HepG2 (cell line): ENCODE data around the gene FAIM2. TPM values are rescaled to one million over a fixed set of nuclear protein-coding genes. Genes with fewer than 3 reads are reported as not detected.
A peak's percentile ranks its signal among the peaks of the same experiment; 100 is the strongest.

Experiments used
- ATAC-seq: fragments of 200-7000 bp; cut with Tn5 transposase; 3 replicates; pipeline ENCODE4 v1.9.1; 2020; ENCODE audit warnings: mild to moderate bottlenecking, moderate library complexity
- Bru-seq: library from RNA; stranded (reverse); fragments of 400-500 nt; gene quantifications from one replicate; lab custom pipeline; 2021; lab: Mats Ljungman, UMichigan
- BruChase-seq, 2 experiments: library from RNA; stranded (reverse); fragments of 400-500 nt; gene quantifications; one replicate each; lab custom pipeline; 2021; lab: Mats Ljungman, UMichigan
- BruUV-seq: library from RNA; stranded (reverse); fragments of 400-500 nt; replicated peaks from 2 replicates; lab custom pipeline; 2021; lab: Mats Ljungman, UMichigan
- CTCF ChIA-PET: fragments of 300-600 bp; formaldehyde crosslinking; extraction: SDS; loops from one replicate; lab custom pipeline; 2021; ENCODE audit warnings: low total read pairs, inconsistent platforms, low intra/inter-chr PET ratio; lab: Yijun Ruan, JAX
- POLR2A ChIA-PET: fragments of 350-600 bp; sonication (Branson Sonifier 250); formaldehyde crosslinking; loops from one replicate; lab custom pipeline; 2020; ENCODE audit warnings: antibody characterized with exemption, inconsistent platforms; lab: Yijun Ruan, JAX
- DNase-seq: peaks from one replicate; pipeline ENCODE4 v3.0.0-alpha.2; 2015; ENCODE audit warnings: low spot score
- FAIRE-seq: peaks from 3 replicates; lab custom pipeline; 2011; peaks lifted over from hg19 to GRCh38; lab: Jason Lieb, UNC
- H2AFZ ChIP-seq: one replicate; pipeline ENCODE4 v1.6.1; 2011; ENCODE audit warnings: low read length, inconsistent platforms
- H3K27ac ChIP-seq: fragments of 300-600 bp; 3 replicates; pipeline ENCODE4 v1.8.0; 2011; ENCODE audit warnings: mixed run types, mild to moderate bottlenecking, mixed read lengths, low read length, inconsistent platforms; ENCODE audit not compliant: insufficient read depth; ENCODE audit errors: extremely low read length
- H3K27me3 ChIP-seq, 2 experiments: fragments of 200-600 bp in 1 of 2; 2 replicates in 1 of 2; 3 replicates in 1 of 2; pipeline versions ENCODE4 v1.6.0 to v1.8.0; 2011; ENCODE audit warnings: low read length in 2 of 2, mild to moderate bottlenecking in 2 of 2, moderate library complexity in 2 of 2, inconsistent platforms in 1 of 2; ENCODE audit not compliant: insufficient read depth in 2 of 2, control insufficient read depth in 1 of 2
- H3K36me3 ChIP-seq, 2 experiments: fragments of 200-600 bp in 1 of 2; replicated peaks in 1 of 2; 2 replicates in 1 of 2; 3 replicates in 1 of 2; pipeline versions ENCODE4 v1.5.1 to v1.8.0; 2011; ENCODE audit warnings: low read length in 2 of 2, inconsistent platforms in 1 of 2; ENCODE audit not compliant: insufficient read depth in 2 of 2, control insufficient read depth in 1 of 2
- H3K4me1 ChIP-seq: 2 replicates; pipeline ENCODE4 v1.5.1; 2012; ENCODE audit warnings: low read length, inconsistent platforms; ENCODE audit not compliant: insufficient read depth
- H3K4me2 ChIP-seq: 2 replicates; pipeline ENCODE4 v1.6.0; 2011; ENCODE audit warnings: low read depth, low read length, inconsistent platforms
- H3K4me3 ChIP-seq, 3 experiments: fragments of 200-600 bp in 1 of 3; sonication (generic), shearing (Covaris generic) in 1 of 3; replicated peaks in 1 of 3; 2 replicates each; pipeline ENCODE4 v1.5.1; 2011 to 2016; ENCODE audit warnings: low read length in 3 of 3, inconsistent platforms in 2 of 3, low read depth in 2 of 3, mild to moderate bottlenecking in 2 of 3, control low read depth in 1 of 3, mixed read lengths in 1 of 3; ENCODE audit not compliant: insufficient read depth in 1 of 3
- H3K79me2 ChIP-seq: one replicate; pipeline ENCODE4 v1.6.1; 2011; ENCODE audit warnings: low read length, inconsistent platforms; ENCODE audit not compliant: insufficient read depth
- H3K9ac ChIP-seq: 2 replicates; pipeline ENCODE4 v1.6.0; 2011; ENCODE audit warnings: mild to moderate bottlenecking, low read depth, low read length, inconsistent platforms; ENCODE audit not compliant: insufficient read depth
- H3K9me3 ChIP-seq: 2 replicates; pipeline ENCODE4 v1.5.1; 2012; ENCODE audit warnings: mild to moderate bottlenecking, low read length
- H4K20me1 ChIP-seq: 2 replicates; pipeline ENCODE4 v1.6.0; 2011; ENCODE audit warnings: inconsistent platforms, mild to moderate bottlenecking, low read length, moderate library complexity; ENCODE audit not compliant: insufficient read depth
- HNF4A ChIP-seq: sonication (generic); formaldehyde crosslinking; IDR thresholded peaks from 2 replicates; pipeline ENCODE4 v1.4.0; 2020; ENCODE audit warnings: missing genetic modification reagents
- KLF9 ChIP-seq: IDR thresholded peaks from 2 replicates; pipeline ENCODE4 v1.6.1; 2016; ENCODE audit warnings: low read depth
- TBP ChIP-seq: sonication (generic); formaldehyde crosslinking; IDR thresholded peaks from 2 replicates; pipeline ENCODE4 v1.5.0; 2020; ENCODE audit warnings: missing genetic modification reagents
- ZBTB21 ChIP-seq: sonication (generic); formaldehyde crosslinking; IDR thresholded peaks from 2 replicates; pipeline ENCODE4 v1.4.0; 2020; ENCODE audit warnings: missing genetic modification reagents
- ZNF281 ChIP-seq: sonication (generic); formaldehyde crosslinking; IDR thresholded peaks from 2 replicates; pipeline ENCODE4 v1.4.0; 2020; ENCODE audit warnings: missing genetic modification reagents, borderline replicate concordance
- ZNF335 ChIP-seq: sonication (generic); formaldehyde crosslinking; IDR thresholded peaks from 2 replicates; pipeline ENCODE4 v1.4.0; 2020; ENCODE audit warnings: missing genetic modification reagents
- ZNF33B ChIP-seq: sonication (generic); formaldehyde crosslinking; IDR thresholded peaks from 2 replicates; pipeline ENCODE4 v1.5.1; 2020; ENCODE audit warnings: mild to moderate bottlenecking, missing genetic modification reagents
- ZNF503 ChIP-seq: sonication (generic); formaldehyde crosslinking; IDR thresholded peaks from 2 replicates; pipeline ENCODE4 v1.4.0; 2020; ENCODE audit warnings: missing genetic modification reagents
- WGBS: methylation state at CpG from one replicate; pipeline ENCODE4 v1.1.6; 2017; ENCODE audit warnings: low lambda C conversion rate; 5-methylcytosine and 5-hydroxymethylcytosine counted together
- in situ Hi-C: cut with HindIII; loops from 2 replicates; pipeline ENCODE4 v1.10.0; 2017; ENCODE audit warnings: low pct_unique_long_range_greater_than_20kb; ENCODE audit not compliant: extremely low pct_ligation_motif_present
- intact Hi-C: fragments of 100-400 bp; cut with micrococcal nuclease; formaldehyde crosslinking; loops from one replicate; pipeline ENCODE4 v1.10.0; 2022; ENCODE audit not compliant: unreplicated experiment
- long read RNA-seq, 2 experiments: library from RNA in 1 of 2; library from polyadenylated mRNA in 1 of 2; stranded (forward) in 1 of 2; unstranded in 1 of 2; transcript quantifications; one replicate each; pipeline ENCODE4 v2.0.0, GENCODE V29; 2019 to 2022
- polyA minus RNA-seq, 3 experiments: library from RNA; depleted of rRNA, polyadenylated mRNA; stranded (reverse); fragments of >200 nt; gene quantifications; 2 replicates each; pipeline ENCODE4 v1.2.3, GENCODE V29; 2011; ENCODE audit warnings: low replicate concordance in 1 of 3
- polyA plus RNA-seq, 8 experiments: library from polyadenylated mRNA; depleted of rRNA in 3 of 8; stranded (reverse) in 7 of 8; unstranded in 1 of 8; fragments of >200 nt; fragmentation: Illumina TruSeq in 4 of 8; extraction: Trizol in 4 of 8; gene quantifications; 2 replicates each; pipeline versions ENCODE4 v1.2.1 to v1.2.3, GENCODE V29; 2011 to 2016; ENCODE audit warnings: low read depth in 4 of 8, missing spikeins in 1 of 8, mixed read lengths in 1 of 8; ENCODE audit not compliant: insufficient read depth in 1 of 8
- total RNA-seq, 5 experiments: library from RNA; depleted of rRNA; stranded (reverse); fragments of >200 nt; fragmentation: Illumina TruSeq; extraction: Trizol; gene quantifications; 2 replicates each; pipeline ENCODE4 v1.2.3, GENCODE V29; 2016; ENCODE audit warnings: low read depth in 1 of 5

Gene FAIM2
- total RNA-seq (2016; rRNA removed; fragmentation: Illumina TruSeq; extraction: Trizol) (not detected in 2 replicates), polyA plus RNA-seq (2011; rRNA removed) (not detected in 2 replicates), polyA minus RNA-seq (2011; rRNA and poly(A)+ RNA removed; ENCODE audit: low replicate concordance) (0.65 TPM in 1 of 2 replicates, not detected in the other), Bru-seq, nascent RNA (not detected), BruChase-seq, experiment 1, labeled RNA remaining after a 6-hour chase (percentile 6 among the genes with signal in this experiment), BruChase-seq, experiment 2, labeled RNA remaining after a 2-hour chase (not detected)
- total RNA-seq (2016; cell fraction: cytosol; rRNA removed; fragmentation: Illumina TruSeq; extraction: Trizol; ENCODE audit: low read depth), result not detected in 2 replicates
- not detected in 2 replicates for total RNA-seq (2016; cell fraction: insoluble cytoplasmic fraction; rRNA removed; fragmentation: Illumina TruSeq; extraction: Trizol)
- not detected in 2 replicates for total RNA-seq (2016; cell fraction: membrane; rRNA removed; fragmentation: Illumina TruSeq; extraction: Trizol)
- total RNA-seq (2016; cell fraction: nucleus; rRNA removed; fragmentation: Illumina TruSeq; extraction: Trizol), result not detected in 2 replicates
- 0.01 and 0.03 TPM in 2 replicates for polyA plus RNA-seq (2011; cell fraction: cytosol; rRNA removed)
- polyA plus RNA-seq (2011; cell fraction: nucleus; rRNA removed), result 0.21 TPM in 1 of 2 replicates, not detected in the other
- not detected in 2 replicates for polyA plus RNA-seq (2012)
- not detected in 2 replicates for polyA plus RNA-seq (2016; cell fraction: cytosol; fragmentation: Illumina TruSeq; extraction: Trizol; ENCODE audit: low read depth)
- not detected in 2 replicates for polyA plus RNA-seq (2016; cell fraction: insoluble cytoplasmic fraction; fragmentation: Illumina TruSeq; extraction: Trizol; ENCODE audit: low read depth)
- polyA plus RNA-seq (2016; cell fraction: membrane; fragmentation: Illumina TruSeq; extraction: Trizol; ENCODE audit: low read depth), result not detected in 2 replicates
- polyA plus RNA-seq (2016; cell fraction: nucleus; fragmentation: Illumina TruSeq; extraction: Trizol; ENCODE audit: insufficient read depth, low read depth), result not detected in 2 replicates
- polyA minus RNA-seq (2011; cell fraction: cytosol; rRNA and poly(A)+ RNA removed), result not detected in 2 replicates
- not detected in 2 replicates for polyA minus RNA-seq (2011; cell fraction: nucleus; rRNA and poly(A)+ RNA removed)
- long read RNA-seq, experiment 1, result 0 reads
- long read RNA-seq, experiment 2, result 0 reads

- in situ Hi-C loops (no loop called here), intact Hi-C loops (no loop called here)
- 0 out of 2 replicates have a peak, but pooled peaks cover 2% of the 10 kb centered on the region for H4K20me1 ChIP-seq
- peaks cover 7 to 23% of the 10 kb centered on the region in 2 experiments; a peak in 3 of 5 replicates for H3K27me3 ChIP-seq
- CTCF ChIA-PET, result no interaction called here
- no peak within 1 kb of the TSS for H2AFZ ChIP-seq
- FAIRE-seq (no peak), ATAC-seq (no peak), DNase-seq (no peak)
- H3K79me2 ChIP-seq, result no peaks in the 10 kb centered on the region
- H3K4me3 ChIP-seq, result no peak within 1 kb of the TSS
- H3K27ac ChIP-seq, result no peak within 1 kb of the TSS
- no peaks in the 10 kb centered on the region for H3K36me3 ChIP-seq
- TF ChIP-seq ZNF503 (CRISPR knock-in tag) (no peak), TBP (CRISPR knock-in tag) (no peak), KLF9 (no peak), ZNF33B (CRISPR knock-in tag) (no peak), ZNF281 (CRISPR knock-in tag) (no peak), ZBTB21 (CRISPR knock-in tag) (no peak), HNF4A (CRISPR knock-in tag) (no peak), ZNF335 (CRISPR knock-in tag) (no peak)
- no peaks in the 10 kb centered on the region for H3K9me3 ChIP-seq
- no peak within 1 kb of the TSS for H3K4me2 ChIP-seq
- 57% methylated on average over 12 of the region's 56 CpGs for WGBS
- no TSS peak for BruUV-seq
- H3K4me1 ChIP-seq, result no peaks in the 10 kb centered on the region
- H3K9ac ChIP-seq, result no peak within 1 kb of the TSS
- POLR2A ChIA-PET, result no interaction called here
These were observed at the start of gene FAIM2 for GRCh38 chr12:49903700-49904423. Gene FAIM2, minus strand, starts transcription at chr12:49903900. Its CDS starts 108 bp downstream, at chr12:49903792.
